ENCODE results near the gene TSHZ2. TPM values are rescaled to one million over a fixed set of nuclear protein-coding genes. Genes with fewer than 3 reads are reported as not detected.

The TSHZ2 gene
- total and polyA plus RNA-seq, 9 of the 15 experiments (the other 6 are each of a cell fraction or from before 2014, with no cell fraction given) = 0.03 to 0.20 (median 0.05) TPM; not detected in 4

DNA sequence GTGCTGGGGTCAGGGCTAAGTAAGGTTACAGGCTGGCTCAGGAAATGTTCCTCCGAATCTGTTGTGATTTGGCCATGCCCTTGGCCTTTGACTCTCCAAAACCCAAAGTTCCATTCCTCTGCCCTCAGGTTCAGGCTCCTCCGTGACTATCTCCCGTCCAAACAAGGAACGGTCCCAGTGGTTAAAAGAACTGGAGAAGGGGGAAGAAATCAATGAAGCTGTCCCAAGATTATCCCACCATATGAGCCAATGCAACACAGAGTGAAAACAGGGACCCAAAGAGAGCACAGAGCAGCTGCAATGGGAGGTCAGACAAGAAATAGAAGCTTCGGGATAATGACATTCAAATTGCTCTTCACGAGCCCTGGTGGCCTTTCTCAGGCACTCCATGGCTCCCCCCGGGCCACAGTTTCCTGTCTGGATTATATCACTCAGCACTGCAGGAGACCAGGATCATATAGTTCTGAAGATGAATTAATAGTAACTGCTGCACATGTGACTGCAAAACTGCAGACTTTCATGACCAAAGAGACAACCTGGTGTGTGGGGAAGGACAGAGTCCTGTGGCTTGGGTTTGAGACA, 410.2 kb downstream of the TSHZ2 start:
- ChIA-PET CTCF (ENCODE audit: low intra/inter-chr PET ratio) (no interaction called here), POLR2A (interaction anchor here (0.6 to 0.8 kb wide), 3 partner anchors 50 to 104 kb away, joined by 3 to 4 read pairs (median 3); no protein-coding TSS in a partner anchor)
- H3K36me3 ChIP-seq (ENCODE audit: control insufficient read depth, insufficient read depth, low read length) = no peaks in the 10 kb centered on the region
- DNase-seq (ENCODE audit: extremely low read depth in 1 of 4, low spot score in 3 of 4) (no peak), FAIRE-seq (no peak), ATAC-seq (no peak)
- intact Hi-C loops (cut with micrococcal nuclease) (no loop called here), in situ Hi-C loops (cut with MboI) (no loop called here)
- H3K9ac ChIP-seq (ENCODE audit: insufficient read depth in 1 of 2, low read depth in 2 of 2, low read length in 2 of 2) = no peak overlapping the region
- H3K4me2 ChIP-seq (ENCODE audit: insufficient read depth, low read length) = no peak overlapping the region; the same call in 1 of the 2 replicates
- 0 out of 2 replicates have a peak overlapping the region, but pooled peaks have one; percentile 8 for H2AFZ ChIP-seq (ENCODE audit: low read depth, low read length)
- WGBS (ENCODE audit: insufficient coverage, low coverage, missing lambda C conversion rate) = 16% methylated on average over 7 of the region's 7 CpGs
- no peaks in the 10 kb centered on the region for H4K20me1 ChIP-seq (replicated peaks; ENCODE audit: control insufficient read depth, insufficient read depth, low read length)
- no peaks in the 10 kb centered on the region for H3K9me3 ChIP-seq (replicated peaks; ENCODE audit: control insufficient read depth, insufficient read depth, low read depth, low read length)
- H3K79me2 ChIP-seq (ENCODE audit: control insufficient read depth, insufficient read depth, low read length) = no peaks in the 10 kb centered on the region
- H3K4me1 ChIP-seq (replicated peaks in 1 of 2; ENCODE audit: control insufficient read depth in 2 of 2, insufficient read depth in 2 of 2, low read length in 2 of 2) = no peaks in the 10 kb centered on the region; a peak in 1 of 5 replicates
- H3K4me3 ChIP-seq = no peak overlapping the region
- no peak overlapping the region for H3K27ac ChIP-seq (ENCODE audit: extremely low read depth, low read depth, low read length)
- no peak for TF ChIP-seq PHB2 (IDR thresholded peaks at IDR 0.05; ENCODE audit: low read depth)
- TF ChIP-seq, protein P1, sequence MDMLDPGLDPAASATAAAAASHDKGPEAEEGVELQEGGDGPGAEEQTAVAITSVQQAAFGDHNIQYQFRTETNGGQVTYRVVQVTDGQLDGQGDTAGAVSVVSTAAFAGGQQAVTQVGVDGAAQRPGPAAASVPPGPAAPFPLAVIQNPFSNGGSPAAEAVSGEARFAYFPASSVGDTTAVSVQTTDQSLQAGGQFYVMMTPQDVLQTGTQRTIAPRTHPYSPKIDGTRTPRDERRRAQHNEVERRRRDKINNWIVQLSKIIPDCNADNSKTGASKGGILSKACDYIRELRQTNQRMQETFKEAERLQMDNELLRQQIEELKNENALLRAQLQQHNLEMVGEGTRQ (CRISPR knock-in tag; IDR thresholded peaks at IDR 0.05) = 0 out of 2 replicates have a peak, but pooled peaks have one; percentile 9
- peaks cover 0 to 30% of the 10 kb centered on the region in 2 experiments; a peak in 3 of 5 replicates for H3K27me3 ChIP-seq (ENCODE audit: control insufficient read depth in 2 of 2, insufficient read depth in 2 of 2, low read length in 2 of 2)
- H3K9me1 ChIP-seq (ENCODE audit: control insufficient read depth, insufficient read depth, low read length) = no peaks in the 10 kb centered on the region
- no TSS peak for BruUV-seq (replicated peaks)

DNA sequence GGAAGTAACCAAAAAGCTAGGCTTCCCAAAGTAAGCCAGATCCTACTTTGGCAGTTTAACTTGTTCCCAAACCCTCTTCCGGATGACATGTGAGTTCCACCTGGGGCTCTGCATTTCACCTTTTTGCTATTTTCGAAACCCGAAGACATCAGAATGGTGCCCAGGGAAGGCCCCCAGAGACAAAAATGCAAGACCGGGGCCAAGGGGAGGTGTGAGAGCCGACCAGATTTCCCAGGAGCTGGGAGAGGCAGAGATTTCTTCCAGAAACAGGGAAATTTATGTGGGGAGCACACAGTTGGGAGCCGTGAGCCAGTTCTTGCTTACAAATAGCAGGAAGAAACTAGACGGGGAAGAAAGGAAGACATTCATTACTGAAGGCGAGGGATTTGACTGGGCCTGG, 411.8 kb downstream of the TSHZ2 start:
- intact Hi-C loops (cut with micrococcal nuclease) (no loop called here), in situ Hi-C loops (cut with MboI) (no loop called here)
- Histone ChIP-seq H3K9me1 (ENCODE audit: control insufficient read depth, insufficient read depth, low read length) (no peaks in the 10 kb centered on the region), H3K9me3 (replicated peaks; ENCODE audit: control insufficient read depth, insufficient read depth, low read depth, low read length) (no peaks in the 10 kb centered on the region), H3K27me3 (ENCODE audit: control insufficient read depth in 2 of 2, insufficient read depth in 2 of 2, low read length in 2 of 2) (peaks cover 0 to 37% of the 10 kb centered on the region in 2 experiments; a peak in 3 of 5 replicates), H3K4me3 (no peak overlapping the region), H3K27ac (ENCODE audit: extremely low read depth, low read depth, low read length) (no peak overlapping the region), H3K9ac (ENCODE audit: insufficient read depth in 1 of 2, low read depth in 2 of 2, low read length in 2 of 2) (no peak overlapping the region), H3K4me2 (ENCODE audit: insufficient read depth, low read length) (no peak overlapping the region), H3K36me3 (ENCODE audit: control insufficient read depth, insufficient read depth, low read length) (no peaks in the 10 kb centered on the region), H3K79me2 (ENCODE audit: control insufficient read depth, insufficient read depth, low read length) (no peaks in the 10 kb centered on the region), H2AFZ (ENCODE audit: low read depth, low read length) (no peak overlapping the region), H3K4me1 (replicated peaks in 1 of 2; ENCODE audit: control insufficient read depth in 2 of 2, insufficient read depth in 2 of 2, low read length in 2 of 2) (no peaks in the 10 kb centered on the region; a peak in 1 of 5 replicates), H4K20me1 (replicated peaks; ENCODE audit: control insufficient read depth, insufficient read depth, low read length) (no peaks in the 10 kb centered on the region)
- CTCF ChIA-PET (ENCODE audit: low intra/inter-chr PET ratio) = no interaction called here
- TF ChIP-seq FOXA1 (IDR thresholded peaks at IDR 0.05; ENCODE audit: borderline replicate concordance) = no peak
- TF ChIP-seq, protein P2, sequence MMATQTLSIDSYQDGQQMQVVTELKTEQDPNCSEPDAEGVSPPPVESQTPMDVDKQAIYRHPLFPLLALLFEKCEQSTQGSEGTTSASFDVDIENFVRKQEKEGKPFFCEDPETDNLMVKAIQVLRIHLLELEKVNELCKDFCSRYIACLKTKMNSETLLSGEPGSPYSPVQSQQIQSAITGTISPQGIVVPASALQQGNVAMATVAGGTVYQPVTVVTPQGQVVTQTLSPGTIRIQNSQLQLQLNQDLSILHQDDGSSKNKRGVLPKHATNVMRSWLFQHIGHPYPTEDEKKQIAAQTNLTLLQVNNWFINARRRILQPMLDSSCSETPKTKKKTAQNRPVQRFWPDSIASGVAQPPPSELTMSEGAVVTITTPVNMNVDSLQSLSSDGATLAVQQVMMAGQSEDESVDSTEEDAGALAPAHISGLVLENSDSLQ (IDR thresholded peaks at IDR 0.05) = no peak
- no peak for TF ChIP-seq FOXA3 (CRISPR knock-in tag; conservative IDR thresholded peaks at IDR 0.05 in 1 of 2, IDR thresholded peaks at IDR 0.05 in 1 of 2)
- no peak for TF ChIP-seq MBD2 (IDR thresholded peaks at IDR 0.05; ENCODE audit: borderline replicate concordance, low read depth)
- TF ChIP-seq, protein P3, sequence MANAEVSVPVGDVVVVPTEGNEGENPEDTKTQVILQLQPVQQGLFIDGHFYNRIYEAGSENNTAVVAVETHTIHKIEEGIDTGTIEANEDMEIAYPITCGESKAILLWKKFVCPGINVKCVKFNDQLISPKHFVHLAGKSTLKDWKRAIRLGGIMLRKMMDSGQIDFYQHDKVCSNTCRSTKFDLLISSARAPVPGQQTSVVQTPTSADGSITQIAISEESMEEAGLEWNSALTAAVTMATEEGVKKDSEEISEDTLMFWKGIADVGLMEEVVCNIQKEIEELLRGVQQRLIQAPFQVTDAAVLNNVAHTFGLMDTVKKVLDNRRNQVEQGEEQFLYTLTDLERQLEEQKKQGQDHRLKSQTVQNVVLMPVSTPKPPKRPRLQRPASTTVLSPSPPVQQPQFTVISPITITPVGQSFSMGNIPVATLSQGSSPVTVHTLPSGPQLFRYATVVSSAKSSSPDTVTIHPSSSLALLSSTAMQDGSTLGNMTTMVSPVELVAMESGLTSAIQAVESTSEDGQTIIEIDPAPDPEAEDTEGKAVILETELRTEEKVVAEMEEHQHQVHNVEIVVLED (CRISPR knock-in tag; IDR thresholded peaks at IDR 0.05) = no peak
- no peak for TF ChIP-seq CBX3 (IDR thresholded peaks at IDR 0.05; ENCODE audit: borderline replicate concordance in 1 of 2, low read length in 2 of 2)
- no peak for TF ChIP-seq PHF8 (IDR thresholded peaks at IDR 0.05; ENCODE audit: borderline replicate concordance, low read length)
- BruUV-seq (replicated peaks) = no TSS peak
- POLR2A ChIA-PET = no interaction called here
- WGBS (ENCODE audit: insufficient coverage, low coverage, missing lambda C conversion rate) = 19% methylated on average over 8 of the region's 8 CpGs
- DNase-seq (ENCODE audit: extremely low read depth in 1 of 4, low spot score in 3 of 4) (no peak), FAIRE-seq (no peak), ATAC-seq (no peak)
